WI38 (cell line): ENCODE results near the gene LRRC75B.

Experiments
- H3K4me3 ChIP-seq: 2 replicates; pipeline ENCODE4 v1.5.1; 2011; ENCODE audit warnings: low read depth, mild to moderate bottlenecking, control low read depth, low read length
- CTCF ChIP-seq: IDR thresholded peaks from 2 replicates; pipeline ENCODE4 v1.5.1; 2012; ENCODE audit warnings: low read depth, mild to moderate bottlenecking, control low read depth, low read length

Gene LRRC75B

GRCh38 chr22:24550028-24550901 is 42.6 kb downstream of the LRRC75B start:
- TF ChIP-seq CTCF = no peak
- H3K4me3 ChIP-seq = no peak overlapping the region

DNA sequence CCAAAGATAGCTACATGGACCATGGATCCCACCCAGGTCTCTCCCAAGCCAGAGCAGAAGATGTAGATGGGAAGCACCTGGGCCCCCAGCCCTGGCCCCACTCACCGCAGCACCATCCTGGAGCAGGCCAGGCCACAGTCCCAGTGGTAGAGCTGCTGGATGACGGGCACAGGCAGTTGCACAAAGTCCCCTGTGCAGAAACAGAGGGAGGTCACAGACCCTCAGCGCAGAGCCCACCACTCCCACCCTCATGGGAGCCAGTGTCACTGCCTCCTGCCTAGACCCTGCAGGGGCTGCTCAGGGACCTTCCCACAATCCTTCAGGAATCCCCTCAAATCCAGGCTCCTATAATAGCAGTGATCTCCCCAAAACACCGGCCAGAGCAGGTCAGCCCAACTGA is 44.1 kb downstream of the LRRC75B start:
- no peak for TF ChIP-seq CTCF
- H3K4me3 ChIP-seq = no peak overlapping the region

GRCh38 chr22:24543679-24544243 is 49.1 kb downstream of the LRRC75B start:
- H3K4me3 ChIP-seq = no peak overlapping the region
- no peak for TF ChIP-seq CTCF

- no peak for TF ChIP-seq CTCF
- H3K4me3 ChIP-seq = no peak overlapping the region
Measured at GRCh38 chr22:24543185-24543601, 49.7 kb downstream of the LRRC75B start.

- H3K4me3 ChIP-seq = no peak overlapping the region
- no peak for TF ChIP-seq CTCF
Measured at GRCh38 chr22:24542641-24543040, 50.2 kb downstream of the LRRC75B start.

- no peak overlapping the region for H3K4me3 ChIP-seq
- TF ChIP-seq CTCF = no peak
Measured at GRCh38 chr22:24541681-24542515, 51.0 kb downstream of the LRRC75B start.
